ENCODE data around the gene PIK3R3. TPM values are rescaled to one million over a fixed set of nuclear protein-coding genes. Genes with fewer than 3 reads are reported as not detected.

PIK3R3 gene
- total RNA-seq, 1 experiment from 2014 or later, result 1.6 TPM

- TF ChIP-seq, protein P1, sequence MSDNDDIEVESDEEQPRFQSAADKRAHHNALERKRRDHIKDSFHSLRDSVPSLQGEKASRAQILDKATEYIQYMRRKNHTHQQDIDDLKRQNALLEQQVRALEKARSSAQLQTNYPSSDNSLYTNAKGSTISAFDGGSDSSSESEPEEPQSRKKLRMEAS (IDR thresholded peaks at IDR 0.05), result no peak
- TF ChIP-seq SP1 (IDR thresholded peaks at IDR 0.05; ENCODE audit: low read depth), result no peak
Measured at GRCh38 chr1:46168477-46168876, 36.0 kb upstream of the PIK3R3 start (continued).

GRCh38 chr1:46166521-46167462 lies 34.4 kb upstream of the PIK3R3 start:
- ATAC-seq (no peak), DNase-seq (ENCODE audit: low read depth, low spot score) (no peak)
- H3K79me2 ChIP-seq (ENCODE audit: insufficient read depth, low read length), result no peaks in the 10 kb centered on the region
- H3K4me3 ChIP-seq (replicated peaks in 1 of 2; ENCODE audit: low read depth in 1 of 2, low read length in 2 of 2), result no peak overlapping the region
- peaks cover 9 to 10% of the 10 kb centered on the region in 2 experiments for H3K4me1 ChIP-seq (ENCODE audit: control insufficient read depth in 1 of 2, insufficient read depth in 2 of 2, low read length in 2 of 2)
- no peak overlapping the region for H3K27ac ChIP-seq (ENCODE audit: low read depth, low read length)
- H3K9me2 ChIP-seq (ENCODE audit: insufficient read depth), result no peaks in the 10 kb centered on the region
- ChIA-PET RAD21 (ENCODE audit: low non-redundant PET in 1 of 2, low total read pairs in 2 of 2, uncharacterized antibody in 2 of 2, unreplicated experiment in 2 of 2) (no interaction called here), CTCF (interaction anchor here (0.5 kb wide), 1 partner anchor 283 kb away, joined by 4 read pairs; no protein-coding TSS in a partner anchor), POLR2A (no interaction called here)
- intact Hi-C loops (cut with micrococcal nuclease), result no loop called here
- H3K36me3 ChIP-seq (ENCODE audit: control insufficient read depth in 1 of 2, insufficient read depth in 2 of 2, low read length in 2 of 2), result no peaks in the 10 kb centered on the region
- H3K9me3 ChIP-seq (ENCODE audit: control insufficient read depth in 1 of 2, insufficient read depth in 1 of 2, low read depth in 1 of 2, low read length in 2 of 2), result no peaks in the 10 kb centered on the region
- TF ChIP-seq SP1 (IDR thresholded peaks at IDR 0.05; ENCODE audit: low read depth), result no peak
- TF ChIP-seq ATF3 (IDR thresholded peaks at IDR 0.05), result no peak
- no peak for TF ChIP-seq POLR2A (IDR thresholded peaks at IDR 0.05; ENCODE audit: borderline replicate concordance, extremely low read depth, insufficient read depth, insufficient read length)
- TF ChIP-seq CEBPB (IDR thresholded peaks at IDR 0.05; ENCODE audit: low read depth), result no peak
- TF ChIP-seq YY1 (IDR thresholded peaks at IDR 0.05; ENCODE audit: extremely low read depth, insufficient replicate concordance, low read depth, low read length), result no peak
- TF ChIP-seq EZH2phosphoT487 (IDR thresholded peaks at IDR 0.05; ENCODE audit: borderline replicate concordance), result no peak
- H4K20me1 ChIP-seq (ENCODE audit: insufficient read depth), result no peaks in the 10 kb centered on the region
- no peaks in the 10 kb centered on the region for H3K27me3 ChIP-seq (ENCODE audit: insufficient read depth, low read length)
- no peak overlapping the region for H3K9ac ChIP-seq (ENCODE audit: low read length)
- H2AFZ ChIP-seq (ENCODE audit: low read depth, low read length, poor library complexity, severe bottlenecking), result no peak overlapping the region
- H3K4me2 ChIP-seq (ENCODE audit: low read length), result no peak overlapping the region
- no TSS peak for BruUV-seq (replicated peaks)
